ENCODE measurements around the gene KDM4B. TPM values are rescaled to one million over a fixed set of nuclear protein-coding genes. Genes with fewer than 3 reads are reported as not detected.

The KDM4B gene
- total and polyA plus RNA-seq, 2 of the 8 experiments (the other 6 are each of a cell fraction or from before 2014, with no cell fraction given): 12.0 to 31.9 TPM

DNA sequence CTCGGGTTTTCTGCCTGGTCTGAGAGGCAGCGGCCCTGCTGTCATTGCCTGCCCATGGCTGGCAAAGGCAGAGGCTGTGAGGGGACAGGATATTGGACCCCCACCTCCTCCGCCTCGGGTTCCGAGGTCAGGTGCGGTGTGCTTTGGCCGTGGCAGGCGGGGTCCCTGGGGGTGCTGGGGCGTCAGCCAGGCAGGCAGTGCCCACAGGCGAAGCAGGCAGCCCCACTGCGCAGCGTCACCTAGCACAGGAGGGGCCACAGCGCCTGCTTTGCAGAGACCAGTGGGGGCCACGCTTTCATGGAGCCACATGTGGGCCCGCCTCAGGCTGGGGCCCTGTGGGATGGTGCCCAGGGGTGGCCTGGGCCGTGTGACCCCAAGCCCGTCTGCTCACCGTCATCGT is 96.0 kb downstream of the KDM4B start:
- Histone ChIP-seq H4K91ac (replicated peaks; ENCODE audit: insufficient read length, low read length) (no peak overlapping the region), H3K4me3 (ENCODE audit: extremely low read depth in 1 of 4, insufficient read depth in 2 of 4, low read depth in 3 of 4, low read length in 4 of 4) (no peak overlapping the region), H2AFZ (ENCODE audit: low read length) (no peak overlapping the region), H2BK20ac (ENCODE audit: low read length) (no peak overlapping the region), H4K5ac (ENCODE audit: insufficient read length, low read depth, low read length) (no peak overlapping the region), H3K23ac (ENCODE audit: insufficient read length) (no peak overlapping the region), H3K23me2 (ENCODE audit: low read depth, low read length) (no peaks in the 10 kb centered on the region), H3K18ac (ENCODE audit: extremely low read depth, low read length) (no peak overlapping the region), H4K8ac (ENCODE audit: extremely low read depth, insufficient read depth, low read length) (peak overlapping the region; percentile 45), H2BK5ac (ENCODE audit: low read depth, low read length) (no peak overlapping the region), H2BK15ac (ENCODE audit: low read length) (no peak overlapping the region), H3K4me1 (replicated peaks in 1 of 4; ENCODE audit: control insufficient read depth in 3 of 4, insufficient read depth in 4 of 4, low read length in 3 of 4) (peaks cover 0 to 3% (median under 1%) of the 10 kb centered on the region in 4 experiments; a peak in 3 of 7 replicates), H3K9me3 (ENCODE audit: insufficient read depth in 2 of 2, low read depth in 1 of 2, low read length in 1 of 2) (peaks cover 7 to 12% of the 10 kb centered on the region in 2 experiments; a peak in 3 of 4 replicates), H3K79me2 (ENCODE audit: control insufficient read depth in 1 of 2, insufficient read depth in 2 of 2, low read length in 2 of 2) (no peaks in the 10 kb centered on the region), H3K79me1 (ENCODE audit: low read depth, low read length) (no peaks in the 10 kb centered on the region; the same call in 1 of the 2 replicates), H3K27me3 (replicated peaks in 1 of 4; ENCODE audit: control insufficient read depth in 3 of 4, extremely low read depth in 1 of 4, insufficient read depth in 3 of 4, low read length in 3 of 4) (no peaks in the 10 kb centered on the region), H3K56ac (replicated peaks; ENCODE audit: insufficient read length, low read depth, low read length) (no peak overlapping the region), H2BK12ac (ENCODE audit: low read depth, low read length) (no peak overlapping the region), H3K4ac (replicated peaks; ENCODE audit: insufficient read length, low read depth, low read length) (no peak overlapping the region), H3K14ac (ENCODE audit: insufficient read length) (no peak overlapping the region), H2BK120ac (replicated peaks; ENCODE audit: low read depth, low read length) (no peak overlapping the region), H3K36me3 (ENCODE audit: control insufficient read depth in 2 of 4, insufficient read depth in 4 of 4, low read length in 3 of 4) (peaks cover 0 to 8% (median 4%) of the 10 kb centered on the region in 4 experiments; a peak in 3 of 8 replicates), H3K9ac (replicated peaks in 1 of 4; ENCODE audit: extremely low read depth in 1 of 4, low read depth in 3 of 4, low read length in 3 of 4) (no peak overlapping the region), H3K27ac (ENCODE audit: low read depth, low read length) (no peak overlapping the region), H2AK5ac (ENCODE audit: low read depth, low read length) (no peak overlapping the region), H3K4me2 (ENCODE audit: insufficient read depth in 1 of 2, low read depth in 2 of 2, low read length in 2 of 2) (no peak overlapping the region), H4K20me1 (replicated peaks in 1 of 2; ENCODE audit: control insufficient read depth in 1 of 2, insufficient read depth in 2 of 2, low read length in 2 of 2) (peaks cover 0 to 2% of the 10 kb centered on the region in 2 experiments)
- DNase-seq (ENCODE audit: low read depth in 1 of 2, low spot score in 2 of 2): no peak
- ChIA-PET POLR2A (ENCODE audit: partially characterized antibody) (no interaction called here), CTCF (ENCODE audit: partially characterized antibody) (interaction anchor here (0.6 to 3.6 kb wide), 4 partner anchors 11 to 890 kb away, joined by 3 to 22 read pairs (median 8); no protein-coding TSS in a partner anchor)
- FAIRE-seq: no peak
- TF ChIP-seq SP2 (IDR thresholded peaks at IDR 0.05; ENCODE audit: low read length): no peak
- no peak for TF ChIP-seq CHD2 (IDR thresholded peaks at IDR 0.05; ENCODE audit: low read length)
- TF ChIP-seq EGR1 (IDR thresholded peaks at IDR 0.05; ENCODE audit: borderline replicate concordance, low read depth, low read length): no peak
- no peak for TF ChIP-seq YY1 (IDR thresholded peaks at IDR 0.05; ENCODE audit: low read depth, low read length)
- TF ChIP-seq KDM5A (IDR thresholded peaks at IDR 0.05; ENCODE audit: low read length): no peak
- no peak for TF ChIP-seq TBP (IDR thresholded peaks at IDR 0.05; ENCODE audit: low read depth, low read length)
- TF ChIP-seq FOSL1 (IDR thresholded peaks at IDR 0.05; ENCODE audit: insufficient read depth, low read depth, low read length): no peak
- TF ChIP-seq SP4 (IDR thresholded peaks at IDR 0.05; ENCODE audit: low read length): no peak
- no peak for TF ChIP-seq GTF2F1 (IDR thresholded peaks at IDR 0.05; ENCODE audit: borderline replicate concordance, low read depth, low read length)
- TF ChIP-seq BCL11A (IDR thresholded peaks at IDR 0.05; ENCODE audit: low read depth in 2 of 2, low read length in 2 of 2): no peak
- WGBS, 2 experiments (ENCODE audit: extremely low coverage in 1 of 2, insufficient coverage in 1 of 2, insufficient read length in 1 of 2, insufficient replicate concordance in 2 of 2, low coverage in 1 of 2, low lambda C conversion rate in 2 of 2, missing lambda C conversion rate in 1 of 2): 96% methylated on average over 18 of the region's 19 CpGs; no CpG with 5 or more reads in 1 of the 2 experiments
